ENCODE data around the gene PIGZ.

Gene PIGZ

GRCh38 chr3:197001106-197001971 is 32.7 kb upstream of the PIGZ start:
- DNase-seq, result no peak

DNA sequence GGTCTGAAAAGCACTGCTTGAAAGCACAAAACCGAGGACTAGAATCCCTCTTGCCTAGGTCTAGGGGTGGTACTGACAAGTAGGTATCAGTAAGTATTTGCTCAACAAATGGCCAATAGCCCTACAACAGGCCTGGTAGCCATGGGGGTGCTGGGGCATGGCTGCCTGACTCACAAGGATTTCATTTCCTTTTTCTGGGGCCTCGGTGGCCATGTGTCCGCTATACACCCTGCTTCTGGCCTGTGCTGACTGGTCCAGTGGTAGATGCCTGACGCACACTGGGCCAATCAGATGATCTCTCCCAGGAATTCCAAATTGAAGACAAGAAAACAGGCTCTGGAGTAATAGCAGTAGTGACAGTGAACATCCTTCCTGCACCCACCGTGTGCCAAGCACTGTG is 31.6 kb upstream of the PIGZ start:
- no peak for DNase-seq

- no peak for DNase-seq
Measured at GRCh38 chr3:196998966-196999760, 30.5 kb upstream of the PIGZ start.

- DNase-seq, result no peak
Measured at GRCh38 chr3:196997311-196997710, 28.7 kb upstream of the PIGZ start.

GRCh38 chr3:196996454-196997265 is 28.0 kb upstream of the PIGZ start:
- no peak for DNase-seq

DNA sequence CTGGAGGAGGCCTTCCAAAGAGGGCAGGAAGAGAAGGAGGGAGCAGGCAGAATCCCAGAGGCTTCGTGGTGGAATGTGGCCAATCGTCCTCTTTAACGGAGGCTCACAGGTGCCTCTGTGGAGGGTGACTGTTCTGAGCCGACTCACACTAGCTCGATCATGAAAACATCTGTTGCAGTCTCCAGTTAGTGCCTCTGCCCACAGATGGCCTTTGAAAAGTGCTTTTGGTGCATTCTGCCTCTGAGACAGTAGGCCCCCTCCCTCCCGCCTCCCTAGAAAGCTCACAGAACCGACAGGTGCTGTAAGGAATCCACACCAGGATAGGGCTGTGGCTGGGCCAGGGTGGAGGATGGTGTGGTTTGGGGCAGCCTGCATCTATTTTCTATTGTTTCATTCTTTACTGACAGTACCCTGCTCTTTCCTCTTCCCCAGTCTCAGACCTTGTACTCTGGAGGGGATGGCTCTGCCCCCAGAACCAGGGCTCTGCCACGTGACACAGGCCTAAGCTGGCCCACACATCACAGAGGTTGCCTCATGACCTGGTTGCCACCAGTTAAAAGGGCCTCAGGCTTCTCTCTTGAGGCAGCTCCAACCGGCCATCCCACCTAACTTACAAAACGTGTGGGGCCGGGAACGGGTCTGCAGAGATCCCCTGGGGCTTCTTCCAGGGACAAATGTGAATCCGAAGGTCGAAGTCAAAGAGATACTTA is 27.2 kb upstream of the PIGZ start:
- no peak for DNase-seq

DNA sequence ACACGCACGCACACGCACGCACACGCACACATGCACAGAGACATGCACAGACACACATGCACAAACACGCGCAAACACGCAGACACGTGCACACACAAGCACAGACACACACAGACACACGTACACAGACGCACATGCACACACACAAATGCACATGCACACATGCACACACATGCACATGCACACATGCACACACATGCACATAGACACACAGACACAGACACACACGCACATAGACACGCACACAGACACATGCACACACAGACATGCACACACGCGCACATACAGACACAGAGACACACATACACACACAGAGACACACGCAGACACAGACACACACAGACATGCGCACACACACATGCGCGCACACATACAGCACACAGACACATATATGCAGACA is 26.4 kb upstream of the PIGZ start:
- no peak for DNase-seq

- no peak for DNase-seq
Measured at GRCh38 chr3:196994056-196994455, 25.4 kb upstream of the PIGZ start.

DNA sequence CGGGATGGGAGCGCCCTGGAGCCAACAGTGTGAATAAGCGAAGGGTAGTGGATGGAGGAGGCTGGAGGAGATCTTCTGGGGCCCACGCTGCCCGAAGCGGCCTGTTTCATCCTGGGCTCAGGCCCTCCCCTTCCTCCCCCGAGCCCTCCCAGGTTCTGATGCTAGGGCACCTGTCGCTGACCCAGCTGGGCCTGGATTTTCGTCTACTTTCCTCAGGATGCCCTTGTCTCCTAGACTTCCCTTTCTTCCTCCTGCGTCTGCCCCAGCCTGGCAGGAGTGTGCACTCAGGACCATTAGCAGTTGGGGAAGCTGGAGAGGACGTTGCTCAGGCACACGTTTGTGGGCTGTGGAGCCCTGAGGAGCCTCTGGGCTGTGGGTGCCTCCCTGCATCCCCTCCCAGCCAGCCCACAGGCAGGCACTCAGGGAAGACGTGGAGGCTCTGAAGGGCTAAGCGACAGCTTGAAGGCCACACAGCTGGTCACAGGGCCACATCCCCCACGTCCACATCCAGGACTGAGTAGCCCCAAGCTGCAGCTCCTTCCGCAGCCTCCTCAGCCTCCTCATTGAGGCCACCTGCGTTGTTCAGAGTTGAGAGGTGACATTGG is 23.9 kb upstream of the PIGZ start:
- DNase-seq, result no peak

DNA sequence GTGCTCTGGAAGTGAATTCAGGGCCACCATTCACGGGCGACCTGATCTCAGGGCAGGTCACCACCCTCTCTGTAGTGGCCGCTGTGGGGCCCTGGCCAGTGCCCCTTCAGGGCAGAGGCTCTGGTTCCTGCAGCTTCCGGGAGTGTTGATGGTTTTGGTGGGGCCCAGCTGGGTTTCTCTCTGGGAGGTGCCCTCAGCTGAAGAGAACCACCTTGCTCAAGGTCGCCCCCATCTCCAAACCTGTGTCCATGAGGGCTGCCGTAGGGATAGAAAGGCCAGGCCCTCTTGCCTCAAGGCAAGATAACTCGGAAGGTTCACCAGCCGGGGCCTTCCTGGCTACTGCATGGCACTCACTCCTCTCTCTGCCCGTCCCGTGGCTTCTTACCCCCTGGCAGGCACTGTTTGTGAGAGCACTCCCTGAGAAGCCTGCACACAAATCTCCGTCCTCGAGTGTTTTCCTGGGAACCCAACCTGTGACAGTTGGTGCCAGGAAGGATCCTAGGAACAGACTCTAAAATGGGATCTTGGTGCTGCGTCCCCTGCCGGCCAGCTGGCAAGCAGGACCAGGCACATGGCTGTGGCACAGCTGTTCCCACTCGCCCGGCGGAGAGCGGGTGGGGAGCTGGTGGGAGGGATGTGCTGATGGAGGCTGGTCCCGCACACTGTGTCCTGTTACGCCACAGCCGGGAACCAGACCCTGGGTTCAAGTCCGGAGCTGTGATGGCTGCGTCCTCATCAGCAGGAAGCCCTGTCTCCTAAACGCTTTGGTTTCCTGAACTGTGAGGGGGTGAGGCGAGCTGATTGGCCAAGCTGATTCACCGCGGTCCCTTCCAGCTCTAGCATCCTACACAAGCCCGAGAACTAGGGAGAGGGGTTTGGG is 23.2 kb upstream of the PIGZ start:
- no peak for DNase-seq

DNA sequence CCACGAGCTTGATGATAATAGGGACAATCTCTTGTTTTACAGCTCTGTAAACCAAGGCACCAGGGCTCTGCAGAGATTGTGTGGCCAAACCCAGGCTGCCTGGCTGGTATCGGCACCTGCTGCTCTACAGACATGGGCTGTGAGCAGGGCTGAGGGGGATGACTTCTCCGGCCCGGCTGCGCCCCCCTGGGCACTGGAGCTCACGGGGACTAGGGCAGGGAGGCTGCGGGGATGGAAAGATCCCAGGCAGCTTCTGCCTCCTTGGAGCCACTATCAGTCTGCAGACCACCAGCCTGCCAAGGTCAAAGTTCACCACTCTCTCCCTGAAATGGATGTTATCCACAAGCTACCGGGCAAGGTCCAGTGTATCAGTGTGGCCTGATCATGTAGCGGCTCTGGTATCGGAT is 22.0 kb upstream of the PIGZ start:
- no peak for DNase-seq

DNA sequence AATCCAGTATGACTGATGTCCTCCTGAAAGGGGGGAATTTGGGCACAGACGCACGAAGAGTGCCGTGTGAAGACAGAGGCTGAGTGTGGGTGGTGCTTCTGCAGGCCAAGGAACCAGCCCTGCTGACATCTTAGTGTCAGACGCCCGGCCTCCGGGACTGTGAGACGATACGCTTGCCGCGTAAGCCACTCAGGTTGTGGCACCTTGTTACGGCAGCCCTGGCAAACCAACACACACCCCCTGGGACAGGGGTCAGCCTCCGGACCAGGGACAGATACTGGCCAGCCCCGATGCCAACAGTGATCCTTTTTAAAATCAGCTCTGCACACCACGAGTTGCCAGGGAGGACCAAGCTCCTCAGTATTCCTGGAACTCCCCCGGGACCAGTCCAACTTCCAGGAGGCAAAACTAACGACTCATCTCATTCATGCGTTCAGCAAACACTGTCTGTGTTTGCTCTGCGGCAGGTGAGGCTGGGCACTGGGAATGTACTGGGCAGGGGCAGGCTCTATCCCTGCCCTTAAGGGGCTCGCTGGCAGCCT is 21.2 kb upstream of the PIGZ start:
- DNase-seq, result no peak

- no peak for DNase-seq
Measured at GRCh38 chr3:196988241-196989029, 19.8 kb upstream of the PIGZ start.

DNA sequence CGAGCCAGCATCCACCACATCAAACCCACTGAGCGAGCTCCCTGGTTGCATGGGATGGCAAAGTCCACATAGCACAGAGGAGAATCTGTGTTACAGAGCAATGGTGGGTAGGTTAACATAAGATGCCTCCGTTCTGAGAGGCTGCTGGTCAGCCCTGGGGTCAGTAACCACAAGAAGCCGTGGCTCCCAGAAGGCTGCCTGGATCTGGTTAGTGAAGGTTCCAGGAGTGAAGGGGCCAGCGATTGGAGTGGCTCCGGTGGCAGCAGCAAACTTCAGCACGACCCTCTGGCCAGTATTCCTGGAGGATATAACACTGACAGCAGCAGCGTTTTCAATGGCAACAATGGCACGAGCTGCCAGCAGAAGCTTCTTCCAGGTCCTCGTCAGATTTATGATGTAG is 18.4 kb upstream of the PIGZ start:
- no peak for DNase-seq

DNA sequence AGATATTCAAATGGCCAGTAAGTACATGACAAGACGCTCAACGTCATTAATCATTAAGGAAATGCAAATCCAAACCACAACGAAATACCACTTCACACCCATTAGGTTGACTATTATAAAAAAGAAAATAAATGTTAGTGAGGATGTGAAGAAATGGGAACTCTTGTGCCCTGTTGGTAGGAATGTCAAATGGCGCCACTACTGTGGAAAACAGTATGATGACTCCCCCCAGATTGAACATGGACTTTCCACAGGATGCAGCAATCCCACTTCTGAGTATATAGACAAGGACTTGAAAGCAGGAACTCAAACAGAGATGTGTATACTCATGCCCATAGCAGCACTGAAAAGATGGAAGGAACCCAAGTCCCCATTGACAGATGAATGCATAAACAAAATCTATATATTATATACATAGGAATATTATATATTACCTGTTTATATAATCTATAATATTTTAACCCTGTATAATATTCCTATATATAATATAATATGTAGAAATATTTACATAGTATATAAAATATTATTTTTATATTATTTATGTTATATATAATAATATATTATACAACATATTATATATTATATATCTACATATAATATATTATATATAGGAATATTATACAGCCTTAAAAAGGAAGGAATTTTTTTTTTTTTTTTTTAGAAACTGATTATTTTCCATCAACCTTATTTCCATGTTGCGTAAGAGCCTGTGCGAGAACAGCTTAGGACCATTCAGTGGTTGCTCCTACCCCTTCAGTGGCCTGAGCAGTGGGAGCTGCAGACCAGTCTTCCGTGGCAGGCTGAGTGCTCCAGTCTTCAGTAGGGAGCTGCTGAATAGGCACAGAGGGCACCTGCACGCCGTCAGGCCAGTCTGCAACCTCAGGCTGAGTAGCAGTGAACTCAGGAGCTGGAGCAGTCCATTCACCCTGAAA is 17.6 kb upstream of the PIGZ start:
- DNase-seq, result no peak

DNA sequence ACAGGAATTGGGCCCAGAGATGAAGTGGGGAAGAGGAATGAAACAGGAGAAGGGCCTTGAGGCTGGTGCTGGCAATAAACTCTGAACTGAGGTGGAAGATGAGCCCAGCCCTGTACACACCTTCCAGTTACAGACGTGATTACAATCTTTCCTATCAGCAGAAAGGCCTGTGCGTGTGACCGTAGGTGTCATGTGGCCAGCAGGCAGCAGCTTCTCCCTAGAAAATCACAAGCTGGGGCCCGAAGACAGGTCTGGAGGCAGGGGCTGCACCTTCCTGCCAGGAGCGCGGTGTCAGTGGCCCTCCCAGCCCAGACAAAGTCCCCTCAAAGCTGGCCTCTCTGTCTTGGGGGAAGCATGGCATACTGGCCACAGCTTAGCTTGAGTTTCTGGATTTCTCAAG is 16.7 kb upstream of the PIGZ start:
- no peak for DNase-seq

DNA sequence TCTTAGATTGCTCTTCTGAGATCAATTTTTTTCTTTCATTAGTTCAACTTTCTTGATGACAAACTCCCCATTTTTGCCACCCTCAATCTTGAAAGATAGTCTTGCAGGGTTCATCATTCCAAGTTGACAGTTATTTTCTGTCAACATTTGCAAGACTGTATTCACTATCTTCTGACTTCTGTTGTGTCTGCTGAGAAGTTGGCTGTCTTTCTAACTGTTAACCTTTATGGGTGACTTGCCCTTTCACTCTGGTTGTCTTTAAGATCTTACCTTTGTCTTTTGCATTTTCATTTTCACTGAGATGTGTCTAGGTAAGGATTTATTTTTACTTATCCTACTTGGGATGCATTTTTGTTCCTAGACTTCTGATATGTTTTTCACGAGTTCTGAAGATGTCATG is 14.6 kb upstream of the PIGZ start:
- DNase-seq, result no peak

DNA sequence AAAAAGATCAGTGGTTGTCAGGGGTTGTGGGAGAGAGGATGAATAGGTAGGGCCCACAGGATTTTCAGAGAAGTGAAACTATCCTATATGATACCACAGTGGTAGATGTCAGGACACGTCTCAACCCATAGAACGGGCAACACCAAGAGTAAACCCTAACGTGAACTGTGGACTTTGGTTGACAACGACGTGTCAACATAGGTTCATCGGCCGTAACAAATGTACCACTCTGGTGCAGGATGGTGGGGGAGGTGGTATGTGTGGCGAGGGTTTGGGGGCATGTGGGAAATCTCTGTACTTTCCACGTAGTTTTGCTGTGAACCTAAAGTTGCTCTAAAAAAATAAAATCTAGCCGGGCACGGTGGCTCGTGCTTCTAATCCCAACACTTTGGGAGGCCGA is 13.0 kb upstream of the PIGZ start:
- no peak for DNase-seq

GRCh38 chr3:196979545-196979944 is 10.9 kb upstream of the PIGZ start:
- no peak for DNase-seq

Measured in NCI-H1417 treated with DMSO at 0.1 percent for 48 hours (cell line).